GM23338 (cell line): ENCODE measurements around the gene OCIAD2. TPM values are rescaled to one million over a fixed set of nuclear protein-coding genes. Genes with fewer than 3 reads are reported as not detected.
"Not testable (repeated sequence)": the region's sequence is repeated elsewhere in the genome, so short reads cannot be mapped to it uniquely, and the experiment has no call there.

ENCODE experiments used
- ATAC-seq: fragments of 200-7000 bp; cut with Tn5 transposase; 3 replicates; pipeline ENCODE4 v1.9.1; 2020
- DNase-seq: peaks from one replicate; pipeline ENCODE4 v3.0.0-alpha.2; 2015; ENCODE audit warnings: low spot score
- H2AFZ ChIP-seq: fragments of 200-600 bp; sonication (generic); 2 replicates; pipeline ENCODE4 v1.8.0; 2016; ENCODE audit warnings: antibody characterized with exemption, mild to moderate bottlenecking, moderate library complexity
- H3F3A ChIP-seq: fragments of 200-600 bp; sonication (generic); replicated peaks from 2 replicates; pipeline ENCODE4 v1.8.0; 2017; ENCODE audit warnings: antibody characterized with exemption, mixed run types, low read depth
- H3K27ac ChIP-seq: fragments of 200-600 bp; sonication (generic); 2 replicates; pipeline ENCODE4 v1.6.1; 2016; ENCODE audit warnings: low read depth
- H3K27me3 ChIP-seq: fragments of 200-600 bp; sonication (generic); 2 replicates; pipeline ENCODE4 v1.8.0; 2016; ENCODE audit warnings: mild to moderate bottlenecking, mixed run types, moderate library complexity; ENCODE audit not compliant: insufficient read depth
- H3K36me3 ChIP-seq: fragments of 200-600 bp; sonication (generic); 2 replicates; pipeline ENCODE4 v1.8.0; 2016; ENCODE audit warnings: mild to moderate bottlenecking; ENCODE audit not compliant: insufficient read depth
- H3K4me1 ChIP-seq: fragments of 200-600 bp; sonication (generic); 2 replicates; pipeline ENCODE4 v1.8.0; 2016; ENCODE audit warnings: mild to moderate bottlenecking, moderate library complexity; ENCODE audit not compliant: insufficient read depth
- H3K4me2 ChIP-seq: fragments of 200-600 bp; sonication (generic); 2 replicates; pipeline ENCODE4 v1.7.1; 2017; ENCODE audit warnings: mixed run types
- H3K4me3 ChIP-seq: fragments of 200-600 bp; sonication (generic); 2 replicates; pipeline ENCODE4 v1.6.1; 2016; ENCODE audit warnings: mixed run types
- H3K79me2 ChIP-seq: fragments of 200-600 bp; sonication (generic); replicated peaks from 2 replicates; pipeline ENCODE4 v1.8.0; 2017; ENCODE audit warnings: mild to moderate bottlenecking; ENCODE audit not compliant: insufficient read depth
- H3K9me2 ChIP-seq: fragments of 200-600 bp; sonication (generic); 2 replicates; pipeline ENCODE4 v1.8.0; 2017; ENCODE audit not compliant: insufficient read depth
- H4K20me1 ChIP-seq: fragments of 200-600 bp; sonication (generic); replicated peaks from 2 replicates; pipeline ENCODE4 v1.8.0; 2017; ENCODE audit warnings: mild to moderate bottlenecking; ENCODE audit not compliant: insufficient read depth
- H3K27ac Mint-ChIP-seq: 2 replicates; pipeline ENCODE4 v1.8.0; 2020; ENCODE audit warnings: inconsistent platforms, mild to moderate bottlenecking, moderate library complexity, mixed read lengths
- H3K27me3 Mint-ChIP-seq: 3 replicates; pipeline ENCODE4 v1.8.0; 2022; ENCODE audit warnings: low read depth, mild to moderate bottlenecking, moderate library complexity, mixed read lengths, inconsistent platforms; ENCODE audit not compliant: insufficient read depth, poor library complexity
- H3K36me3 Mint-ChIP-seq: 3 replicates; pipeline ENCODE4 v1.8.0; 2021; ENCODE audit warnings: low read depth, mild to moderate bottlenecking, inconsistent platforms, moderate library complexity, mixed read lengths
- H3K4me1 Mint-ChIP-seq: 3 replicates; pipeline ENCODE4 v1.8.0; 2020; ENCODE audit warnings: mild to moderate bottlenecking, inconsistent platforms, mixed read lengths
- H3K4me3 Mint-ChIP-seq: 3 replicates; pipeline ENCODE4 v1.8.0; 2021; ENCODE audit warnings: moderate library complexity, mild to moderate bottlenecking, inconsistent platforms, mixed read lengths
- H3K9me3 Mint-ChIP-seq: 3 replicates; pipeline ENCODE4 v1.8.0; 2020; ENCODE audit warnings: moderate library complexity, mild to moderate bottlenecking, inconsistent platforms, mixed read lengths
- CREB1 ChIP-seq: fragments of 250-450 bp; sonication (Bioruptor Pico); IDR thresholded peaks from 2 replicates; pipeline ENCODE4 v1.5.0; 2020; ENCODE audit warnings: low read depth, mild to moderate bottlenecking, moderate library complexity
- CTCF ChIP-seq, 2 experiments: fragments of 200-600 bp in 1 of 2; sonication (generic) in 1 of 2; conservative IDR thresholded peaks; 2 replicates each; pipeline versions ENCODE4 v1.5.1 to v1.6.1; 2016 to 2017; ENCODE audit warnings: antibody characterized with exemption in 2 of 2, low read depth in 2 of 2, mild to moderate bottlenecking in 2 of 2, moderate library complexity in 1 of 2
- ETS1 ChIP-seq: IDR thresholded peaks from 2 replicates; pipeline ENCODE4 v1.6.1; 2016; ENCODE audit warnings: antibody characterized with exemption
- EZH2phosphoT487 ChIP-seq: fragments of 200-600 bp; sonication (generic); IDR thresholded peaks from one replicate; pipeline ENCODE4 v1.8.1; 2018; ENCODE audit warnings: antibody characterized with exemption; ENCODE audit not compliant: unreplicated experiment
- JUNB ChIP-seq: IDR thresholded peaks from one replicate; pipeline ENCODE4 v1.6.1; 2016; ENCODE audit warnings: antibody characterized with exemption; ENCODE audit not compliant: unreplicated experiment
- NANOG ChIP-seq: IDR thresholded peaks from 2 replicates; pipeline ENCODE4 v1.6.1; 2016; ENCODE audit warnings: antibody characterized with exemption, borderline replicate concordance
- POLR2AphosphoS5 ChIP-seq: IDR thresholded peaks from 2 replicates; pipeline ENCODE4 v1.6.1; 2016; ENCODE audit warnings: antibody characterized with exemption, low read depth
- STAT1 ChIP-seq: IDR thresholded peaks from one replicate; pipeline ENCODE4 v1.6.1; 2016; ENCODE audit warnings: antibody characterized with exemption; ENCODE audit not compliant: unreplicated experiment
- ZNF331 ChIP-seq: fragments of 250-450 bp; sonication (Bioruptor Pico); IDR thresholded peaks from 2 replicates; pipeline ENCODE4 v1.5.0; 2020; ENCODE audit warnings: low read depth, mild to moderate bottlenecking, moderate library complexity
- ZNF462 ChIP-seq: fragments of 250-450 bp; sonication (Bioruptor Pico); IDR thresholded peaks from 2 replicates; pipeline ENCODE4 v1.5.0; 2020; ENCODE audit warnings: mild to moderate bottlenecking, moderate library complexity
- polyA plus RNA-seq: library from polyadenylated mRNA; unstranded; fragments of >200 nt; fragmentation: Nextera tagmentation; extraction: Ambion mirVana; gene quantifications from 2 replicates; pipeline ENCODE4 v1.2.1, GENCODE V29; 2016
- total RNA-seq: library from RNA; depleted of rRNA; stranded (reverse); fragments of >200 nt; shearing (Covaris generic); gene quantifications from 2 replicates; pipeline ENCODE4 v1.2.3, GENCODE V29; 2014
- TF ChIP-seq, protein P1 (sequence below): IDR thresholded peaks from one replicate; pipeline ENCODE4 v1.6.1; 2018; ENCODE audit warnings: antibody characterized with exemption; ENCODE audit not compliant: unreplicated experiment

The OCIAD2 gene
- total and polyA plus RNA-seq, 2 experiments from 2014 or later: 36.8 to 317 TPM

- Histone ChIP-seq H3K36me3 (peaks cover 50% of the 10 kb centered on the region; the same call in 1 of the 2 replicates), H3K9me2 (no peaks in the 10 kb centered on the region), H3K4me2 (no peak overlapping the region), H3K4me1 (no peaks in the 10 kb centered on the region), H3K79me2 (peaks cover 32% of the 10 kb centered on the region), H4K20me1 (peaks cover 8% of the 10 kb centered on the region; the same call in 1 of the 2 replicates), H3K4me3 (no peak overlapping the region), H2AFZ (no peak overlapping the region), H3F3A (no peaks in the 10 kb centered on the region), H3K27me3 (no peaks in the 10 kb centered on the region), H3K27ac (no peak overlapping the region)
- H3K4me3 Mint-ChIP-seq: no peak overlapping the region
- TF ChIP-seq, protein P1, sequence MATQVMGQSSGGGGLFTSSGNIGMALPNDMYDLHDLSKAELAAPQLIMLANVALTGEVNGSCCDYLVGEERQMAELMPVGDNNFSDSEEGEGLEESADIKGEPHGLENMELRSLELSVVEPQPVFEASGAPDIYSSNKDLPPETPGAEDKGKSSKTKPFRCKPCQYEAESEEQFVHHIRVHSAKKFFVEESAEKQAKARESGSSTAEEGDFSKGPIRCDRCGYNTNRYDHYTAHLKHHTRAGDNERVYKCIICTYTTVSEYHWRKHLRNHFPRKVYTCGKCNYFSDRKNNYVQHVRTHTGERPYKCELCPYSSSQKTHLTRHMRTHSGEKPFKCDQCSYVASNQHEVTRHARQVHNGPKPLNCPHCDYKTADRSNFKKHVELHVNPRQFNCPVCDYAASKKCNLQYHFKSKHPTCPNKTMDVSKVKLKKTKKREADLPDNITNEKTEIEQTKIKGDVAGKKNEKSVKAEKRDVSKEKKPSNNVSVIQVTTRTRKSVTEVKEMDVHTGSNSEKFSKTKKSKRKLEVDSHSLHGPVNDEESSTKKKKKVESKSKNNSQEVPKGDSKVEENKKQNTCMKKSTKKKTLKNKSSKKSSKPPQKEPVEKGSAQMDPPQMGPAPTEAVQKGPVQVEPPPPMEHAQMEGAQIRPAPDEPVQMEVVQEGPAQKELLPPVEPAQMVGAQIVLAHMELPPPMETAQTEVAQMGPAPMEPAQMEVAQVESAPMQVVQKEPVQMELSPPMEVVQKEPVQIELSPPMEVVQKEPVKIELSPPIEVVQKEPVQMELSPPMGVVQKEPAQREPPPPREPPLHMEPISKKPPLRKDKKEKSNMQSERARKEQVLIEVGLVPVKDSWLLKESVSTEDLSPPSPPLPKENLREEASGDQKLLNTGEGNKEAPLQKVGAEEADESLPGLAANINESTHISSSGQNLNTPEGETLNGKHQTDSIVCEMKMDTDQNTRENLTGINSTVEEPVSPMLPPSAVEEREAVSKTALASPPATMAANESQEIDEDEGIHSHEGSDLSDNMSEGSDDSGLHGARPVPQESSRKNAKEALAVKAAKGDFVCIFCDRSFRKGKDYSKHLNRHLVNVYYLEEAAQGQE: no peak
- TF ChIP-seq ETS1 (no peak), CTCF (conservative IDR thresholded peaks at IDR 0.05; ENCODE audit: low read depth in 2 of 2) (no peak), ZNF462 (CRISPR knock-in tag) (no peak), ZNF331 (CRISPR knock-in tag) (no peak), NANOG (no peak), POLR2AphosphoS5 (no peak), STAT1 (no peak), EZH2phosphoT487 (no peak), CREB1 (CRISPR knock-in tag) (no peak), JUNB (no peak)
- H3K27me3 Mint-ChIP-seq: no peaks in the 10 kb centered on the region
- DNase-seq (no peak), ATAC-seq (no peak)
- no peaks in the 10 kb centered on the region for H3K4me1 Mint-ChIP-seq
- no peaks in the 10 kb centered on the region for H3K9me3 Mint-ChIP-seq
- no peak overlapping the region for H3K27ac Mint-ChIP-seq
- peaks cover 59% of the 10 kb centered on the region for H3K36me3 Mint-ChIP-seq
Observed at GRCh38 chr4:48851651-48852050, 54.9 kb downstream of the OCIAD2 start.

DNA sequence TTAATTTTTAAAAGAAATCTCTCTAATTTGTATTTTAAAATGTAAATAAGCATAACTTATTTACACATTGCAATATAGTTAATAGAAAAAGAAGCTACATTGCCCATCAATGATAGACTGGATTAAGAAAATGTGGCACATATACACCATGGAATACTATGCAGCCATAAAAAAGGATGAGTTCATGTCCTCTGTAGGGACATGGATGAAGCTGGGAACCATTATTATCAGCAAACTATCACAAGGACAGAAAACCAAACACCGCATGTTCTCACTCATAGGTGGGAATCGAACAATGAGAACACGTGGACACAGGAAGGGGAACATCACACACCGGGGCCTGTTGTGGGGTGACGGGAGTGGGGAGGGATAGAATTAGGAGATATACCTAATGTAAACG, 57.8 kb downstream of the OCIAD2 start:
- not testable (repeated sequence) for H3K27me3 ChIP-seq, H3K9me3 Mint-ChIP-seq, H4K20me1 ChIP-seq, H3K4me3 Mint-ChIP-seq, H3K4me3 ChIP-seq, H3K4me2 ChIP-seq, H3K4me1 Mint-ChIP-seq, H3K9me2 ChIP-seq, H3K27ac Mint-ChIP-seq, ATAC-seq, DNase-seq, H3K27me3 Mint-ChIP-seq, H2AFZ ChIP-seq, H3K4me1 ChIP-seq, H3F3A ChIP-seq, H3K27ac ChIP-seq
- peaks cover 74% of the 10 kb centered on the region for H3K36me3 Mint-ChIP-seq
- Histone ChIP-seq H3K36me3 (peaks cover 51% of the 10 kb centered on the region; the same call in 1 of the 2 replicates), H3K79me2 (peaks cover 61% of the 10 kb centered on the region)
